Fibroblast of mammary gland (primary cell): ENCODE results near the gene IPO13.

Experiments
- DNase-seq: peaks from one replicate; pipeline ENCODE4 v3.0.0-alpha.2; 2010; ENCODE audit warnings: low read depth
- H3K4me3 ChIP-seq: 2 replicates; pipeline ENCODE4 v1.5.1; 2011; ENCODE audit warnings: low read depth, mild to moderate bottlenecking, low read length, moderate library complexity; ENCODE audit not compliant: control insufficient read depth
- CTCF ChIP-seq: conservative IDR thresholded peaks from 2 replicates; pipeline ENCODE4 v1.5.1; 2011; ENCODE audit warnings: low read depth, low read length, inconsistent platforms; ENCODE audit not compliant: control insufficient read depth, insufficient read depth

IPO13 gene

GRCh38 chr1:43934101-43934985, 12.4 kb upstream of the IPO13 start:
- no peak overlapping the region for H3K4me3 ChIP-seq
- peak; percentile 58 for DNase-seq
- TF ChIP-seq CTCF = peak; percentile 87

- TF ChIP-seq CTCF = no peak
- no peak overlapping the region for H3K4me3 ChIP-seq
- DNase-seq = no peak
Measured at GRCh38 chr1:43934986-43935324, 11.8 kb upstream of the IPO13 start.

- H3K4me3 ChIP-seq = no peak overlapping the region
- no peak for DNase-seq
- TF ChIP-seq CTCF = no peak
Measured at GRCh38 chr1:43935711-43936427, 10.9 kb upstream of the IPO13 start.

GRCh38 chr1:43936431-43937151, 10.2 kb upstream of the IPO13 start:
- no peak for TF ChIP-seq CTCF
- no peak overlapping the region for H3K4me3 ChIP-seq
- DNase-seq = no peak

GRCh38 chr1:43937179-43937865, 9.4 kb upstream of the IPO13 start:
- H3K4me3 ChIP-seq = no peak overlapping the region
- no peak for DNase-seq
- TF ChIP-seq CTCF = no peak

GRCh38 chr1:43938383-43938782, 8.4 kb upstream of the IPO13 start:
- no peak for DNase-seq
- H3K4me3 ChIP-seq = no peak overlapping the region
- TF ChIP-seq CTCF = no peak
